Mononuclear cell (primary cell): ENCODE measurements around the gene FSIP1. TPM values are rescaled to one million over a fixed set of nuclear protein-coding genes. Genes with fewer than 3 reads are reported as not detected.

Experiments
- H3K27me3 ChIP-seq: 2 replicates; pipeline ENCODE4 v1.6.0; 2011; ENCODE audit warnings: low read length, control low read depth; ENCODE audit not compliant: insufficient read depth
- H3K4me1 ChIP-seq: 2 replicates; pipeline ENCODE4 v1.5.1; 2011; ENCODE audit warnings: mild to moderate bottlenecking, low read length, control low read depth; ENCODE audit not compliant: insufficient read depth
- H3K4me3 ChIP-seq: 2 replicates; pipeline ENCODE4 v1.5.1; 2011; ENCODE audit warnings: mild to moderate bottlenecking, low read length, moderate library complexity
- H3K9me3 ChIP-seq: 2 replicates; pipeline ENCODE4 v1.5.1; 2011; ENCODE audit warnings: low read depth, mild to moderate bottlenecking, control low read depth, low read length
- total RNA-seq: library from RNA; depleted of rRNA; stranded (reverse); fragments of >200 nt; gene quantifications from one replicate; pipeline ENCODE4 v1.2.3, GENCODE V29; 2012

The FSIP1 gene
- total RNA-seq, 1 donor = 0.94 TPM

- H3K4me1 ChIP-seq = no peaks in the 10 kb centered on the region
- H3K4me3 ChIP-seq = no peak overlapping the region
- H3K9me3 ChIP-seq = no peaks in the 10 kb centered on the region
- no peaks in the 10 kb centered on the region for H3K27me3 ChIP-seq
Measured at GRCh38 chr15:39752991-39753390, 29.6 kb downstream of the FSIP1 start.

- no peaks in the 10 kb centered on the region for H3K9me3 ChIP-seq
- H3K27me3 ChIP-seq = no peaks in the 10 kb centered on the region
- H3K4me3 ChIP-seq = no peak overlapping the region
- no peaks in the 10 kb centered on the region for H3K4me1 ChIP-seq
Measured at GRCh38 chr15:39752246-39752645, 30.4 kb downstream of the FSIP1 start.

- Histone ChIP-seq H3K9me3 (no peaks in the 10 kb centered on the region), H3K27me3 (no peaks in the 10 kb centered on the region), H3K4me1 (no peaks in the 10 kb centered on the region), H3K4me3 (no peak overlapping the region)
Measured at GRCh38 chr15:39748276-39748675, 34.4 kb downstream of the FSIP1 start.

GRCh38 chr15:39747326-39747725, 35.3 kb downstream of the FSIP1 start:
- no peaks in the 10 kb centered on the region for H3K9me3 ChIP-seq
- no peaks in the 10 kb centered on the region for H3K27me3 ChIP-seq
- no peak overlapping the region for H3K4me3 ChIP-seq
- no peaks in the 10 kb centered on the region for H3K4me1 ChIP-seq

- Histone ChIP-seq H3K27me3 (no peaks in the 10 kb centered on the region), H3K4me3 (no peak overlapping the region), H3K9me3 (no peaks in the 10 kb centered on the region), H3K4me1 (no peaks in the 10 kb centered on the region)
Measured at GRCh38 chr15:39746714-39747276, 35.8 kb downstream of the FSIP1 start.

GRCh38 chr15:39746176-39746575, 36.5 kb downstream of the FSIP1 start:
- Histone ChIP-seq H3K27me3 (no peaks in the 10 kb centered on the region), H3K4me3 (no peak overlapping the region), H3K9me3 (no peaks in the 10 kb centered on the region), H3K4me1 (no peaks in the 10 kb centered on the region)

GRCh38 chr15:39745415-39745814, 37.2 kb downstream of the FSIP1 start:
- no peaks in the 10 kb centered on the region for H3K9me3 ChIP-seq
- H3K4me1 ChIP-seq = no peaks in the 10 kb centered on the region
- H3K4me3 ChIP-seq = no peak overlapping the region
- H3K27me3 ChIP-seq = no peaks in the 10 kb centered on the region

GRCh38 chr15:39744334-39745103, 38.1 kb downstream of the FSIP1 start:
- H3K4me1 ChIP-seq = no peaks in the 10 kb centered on the region

GRCh38 chr15:39743611-39744010, 39.0 kb downstream of the FSIP1 start:
- no peaks in the 10 kb centered on the region for H3K27me3 ChIP-seq
- H3K9me3 ChIP-seq = no peaks in the 10 kb centered on the region
- H3K4me3 ChIP-seq = no peak overlapping the region
- H3K4me1 ChIP-seq = no peaks in the 10 kb centered on the region

More at GRCh38 chr15:39744334-39745103, 38.1 kb downstream of the FSIP1 start:
- Histone ChIP-seq H3K4me3 (no peak overlapping the region), H3K27me3 (no peaks in the 10 kb centered on the region), H3K9me3 (no peaks in the 10 kb centered on the region)

GRCh38 chr15:39741258-39741657, 41.4 kb downstream of the FSIP1 start:
- no peaks in the 10 kb centered on the region for H3K27me3 ChIP-seq
- H3K9me3 ChIP-seq = no peaks in the 10 kb centered on the region
- no peaks in the 10 kb centered on the region for H3K4me1 ChIP-seq
- H3K4me3 ChIP-seq = no peak overlapping the region

GRCh38 chr15:39738998-39739397, 43.6 kb downstream of the FSIP1 start:
- H3K9me3 ChIP-seq = no peaks in the 10 kb centered on the region
- no peaks in the 10 kb centered on the region for H3K4me1 ChIP-seq
- no peaks in the 10 kb centered on the region for H3K27me3 ChIP-seq
- no peak overlapping the region for H3K4me3 ChIP-seq

GRCh38 chr15:39737196-39737550, 45.5 kb downstream of the FSIP1 start:
- no peaks in the 10 kb centered on the region for H3K9me3 ChIP-seq
- H3K4me1 ChIP-seq = no peaks in the 10 kb centered on the region
- H3K4me3 ChIP-seq = no peak overlapping the region
- H3K27me3 ChIP-seq = no peaks in the 10 kb centered on the region

GRCh38 chr15:39736412-39737195, 46.0 kb downstream of the FSIP1 start:
- Histone ChIP-seq H3K9me3 (no peaks in the 10 kb centered on the region), H3K4me1 (no peaks in the 10 kb centered on the region), H3K27me3 (no peaks in the 10 kb centered on the region), H3K4me3 (no peak overlapping the region)

- no peaks in the 10 kb centered on the region for H3K4me1 ChIP-seq
- H3K4me3 ChIP-seq = no peak overlapping the region
- H3K9me3 ChIP-seq = no peaks in the 10 kb centered on the region
- no peaks in the 10 kb centered on the region for H3K27me3 ChIP-seq
Measured at GRCh38 chr15:39735120-39735717, 47.4 kb downstream of the FSIP1 start.

- Histone ChIP-seq H3K4me3 (no peak overlapping the region), H3K27me3 (no peaks in the 10 kb centered on the region), H3K9me3 (no peaks in the 10 kb centered on the region), H3K4me1 (no peaks in the 10 kb centered on the region)
Measured at GRCh38 chr15:39731266-39731665, 51.4 kb downstream of the FSIP1 start.
